NCI-H748 treated with DMSO at 0.1 percent for 48 hours (cell line): ENCODE data around the gene STAMBPL1.
A peak's percentile ranks its signal among the peaks of the same experiment; 100 is the strongest.
"Not testable (repeated sequence)": the region's sequence is repeated elsewhere in the genome, so short reads cannot be mapped to it uniquely, and the experiment has no call there.

Experiments used
- DNase-seq: peaks from one replicate; lab custom pipeline; 2025; lab: John Stamatoyannopoulos, UW

Gene STAMBPL1

GRCh38 chr10:88879534-88880281, at the start of gene STAMBPL1:
Gene STAMBPL1, plus strand, starts transcription at chr10:88880245. Its CDS starts 21,464 bp downstream, at chr10:88901709.
- peak; percentile 15 for DNase-seq

GRCh38 chr10:88830643-88831268, 49.3 kb upstream of the STAMBPL1 start:
- no peak for DNase-seq

- no peak for DNase-seq
These were observed 48.3 kb upstream of the STAMBPL1 start for GRCh38 chr10:88831709-88832108.

GRCh38 chr10:88832376-88832775, 47.7 kb upstream of the STAMBPL1 start:
- DNase-seq: no peak

GRCh38 chr10:88833156-88833555, 46.9 kb upstream of the STAMBPL1 start:
- DNase-seq: no peak

- no peak for DNase-seq
These were observed 46.3 kb upstream of the STAMBPL1 start for GRCh38 chr10:88833723-88834122.

- DNase-seq: peak; percentile 60
These were observed 44.7 kb upstream of the STAMBPL1 start for GRCh38 chr10:88835096-88835909.

GRCh38 chr10:88835910-88836221, 44.2 kb upstream of the STAMBPL1 start:
- no peak for DNase-seq

GRCh38 chr10:88837632-88838031, 42.4 kb upstream of the STAMBPL1 start:
- not testable (repeated sequence) for DNase-seq

GRCh38 chr10:88838766-88839350, 41.2 kb upstream of the STAMBPL1 start:
- no peak for DNase-seq

- no peak for DNase-seq
These were observed 39.9 kb upstream of the STAMBPL1 start for GRCh38 chr10:88840104-88840503.

- DNase-seq: no peak
These were observed 39.2 kb upstream of the STAMBPL1 start for GRCh38 chr10:88840881-88841280.

GRCh38 chr10:88841316-88842111, 38.5 kb upstream of the STAMBPL1 start:
- DNase-seq: no peak

GRCh38 chr10:88843171-88843570, 36.9 kb upstream of the STAMBPL1 start:
- no peak for DNase-seq

GRCh38 chr10:88848499-88848898, 31.5 kb upstream of the STAMBPL1 start:
- no peak for DNase-seq

- no peak for DNase-seq
These were observed 30.8 kb upstream of the STAMBPL1 start for GRCh38 chr10:88849234-88849633.

- DNase-seq: no peak
These were observed 29.3 kb upstream of the STAMBPL1 start for GRCh38 chr10:88850712-88851111.

GRCh38 chr10:88851706-88852105, 28.3 kb upstream of the STAMBPL1 start, which contains the start of gene ANKRD22:
Gene ANKRD22, minus strand, starts transcription at chr10:88851844. Its CDS starts 237 bp downstream, at chr10:88851607.
- no peak for DNase-seq

- DNase-seq: no peak
These were observed 27.7 kb upstream of the STAMBPL1 start for GRCh38 chr10:88852327-88852726.

- no peak for DNase-seq
These were observed 26.7 kb upstream of the STAMBPL1 start for GRCh38 chr10:88853155-88853881.

GRCh38 chr10:88854684-88855083, 25.4 kb upstream of the STAMBPL1 start:
- DNase-seq: no peak
